ENCODE measurements around the gene ZBTB20. TPM values are rescaled to one million over a fixed set of nuclear protein-coding genes. Genes with fewer than 3 reads are reported as not detected.

ZBTB20 gene
- total RNA-seq, 1 donor from 2014 or later: 3.9 TPM

- DNase-seq (ENCODE audit: low read depth): no peak
- no peak for TF ChIP-seq CTCF (IDR thresholded peaks at IDR 0.05; ENCODE audit: insufficient read depth, low read length, severe bottlenecking)
- Histone ChIP-seq H3K4me3 (ENCODE audit: low read depth, low read length) (no peak overlapping the region), H3K27me3 (ENCODE audit: control insufficient read depth, insufficient read depth, low read length) (peaks cover 7% of the 10 kb centered on the region), H3K36me3 (ENCODE audit: control insufficient read depth, insufficient read depth, low read length) (no peaks in the 10 kb centered on the region)
- FAIRE-seq: no peak
Observed at GRCh38 chr3:114454551-114455251, 692.4 kb downstream of the ZBTB20 start.

- FAIRE-seq (no peak), DNase-seq (ENCODE audit: low read depth) (no peak)
- peaks cover 7% of the 10 kb centered on the region for H3K27me3 ChIP-seq (ENCODE audit: control insufficient read depth, insufficient read depth, low read length)
- TF ChIP-seq CTCF (IDR thresholded peaks at IDR 0.05; ENCODE audit: insufficient read depth, low read length, severe bottlenecking): no peak
- H3K36me3 ChIP-seq (ENCODE audit: control insufficient read depth, insufficient read depth, low read length): no peaks in the 10 kb centered on the region
- no peak overlapping the region for H3K4me3 ChIP-seq (ENCODE audit: low read depth, low read length)
Observed at GRCh38 chr3:114453361-114453780, 693.7 kb downstream of the ZBTB20 start.

GRCh38 chr3:114452937-114453336, 694.2 kb downstream of the ZBTB20 start:
- Histone ChIP-seq H3K4me3 (ENCODE audit: low read depth, low read length) (no peak overlapping the region), H3K36me3 (ENCODE audit: control insufficient read depth, insufficient read depth, low read length) (no peaks in the 10 kb centered on the region), H3K27me3 (ENCODE audit: control insufficient read depth, insufficient read depth, low read length) (peaks cover 7% of the 10 kb centered on the region)
- no peak for FAIRE-seq
- DNase-seq (ENCODE audit: low read depth): no peak
- TF ChIP-seq CTCF (IDR thresholded peaks at IDR 0.05; ENCODE audit: insufficient read depth, low read length, severe bottlenecking): no peak

GRCh38 chr3:114452256-114452655, 694.8 kb downstream of the ZBTB20 start:
- no peak for DNase-seq (ENCODE audit: low read depth)
- no peak for TF ChIP-seq CTCF (IDR thresholded peaks at IDR 0.05; ENCODE audit: insufficient read depth, low read length, severe bottlenecking)
- Histone ChIP-seq H3K27me3 (ENCODE audit: control insufficient read depth, insufficient read depth, low read length) (peaks cover 7% of the 10 kb centered on the region), H3K4me3 (ENCODE audit: low read depth, low read length) (no peak overlapping the region), H3K36me3 (ENCODE audit: control insufficient read depth, insufficient read depth, low read length) (no peaks in the 10 kb centered on the region)
- no peak for FAIRE-seq

GRCh38 chr3:114451561-114452018, 695.5 kb downstream of the ZBTB20 start:
- Histone ChIP-seq H3K36me3 (ENCODE audit: control insufficient read depth, insufficient read depth, low read length) (no peaks in the 10 kb centered on the region), H3K27me3 (ENCODE audit: control insufficient read depth, insufficient read depth, low read length) (peaks cover 7% of the 10 kb centered on the region), H3K4me3 (ENCODE audit: low read depth, low read length) (no peak overlapping the region)
- TF ChIP-seq CTCF (IDR thresholded peaks at IDR 0.05; ENCODE audit: insufficient read depth, low read length, severe bottlenecking): no peak
- FAIRE-seq: no peak
- no peak for DNase-seq (ENCODE audit: low read depth)

- Histone ChIP-seq H3K4me3 (ENCODE audit: low read depth, low read length) (no peak overlapping the region), H3K36me3 (ENCODE audit: control insufficient read depth, insufficient read depth, low read length) (no peaks in the 10 kb centered on the region), H3K27me3 (ENCODE audit: control insufficient read depth, insufficient read depth, low read length) (peaks cover 7% of the 10 kb centered on the region)
- DNase-seq (ENCODE audit: low read depth) (no peak), FAIRE-seq (no peak)
- no peak for TF ChIP-seq CTCF (IDR thresholded peaks at IDR 0.05; ENCODE audit: insufficient read depth, low read length, severe bottlenecking)
Observed at GRCh38 chr3:114451051-114451451, 696.0 kb downstream of the ZBTB20 start.
